Pancreas (tissue), 10 donors: ENCODE measurements around the gene UQCC5. TPM values are rescaled to one million over a fixed set of nuclear protein-coding genes. Genes with fewer than 3 reads are reported as not detected.
A peak's percentile ranks its signal among the peaks of the same experiment; 100 is the strongest.

Experiments
- ATAC-seq, 4 donors: fragments of 200-7000 bp; cut with Tn5 transposase; one replicate each; pipeline versions ENCODE4 v1.8.0 to v1.9.1; 2020; ENCODE audit warnings: mild to moderate bottlenecking in 4 of 4, moderate library complexity in 4 of 4
- DNase-seq, 6 donors: peaks; one replicate each; pipeline ENCODE4 v3.0.0-alpha.2; 2020
- FAIRE-seq: peaks from 2 replicates; lab custom pipeline; 2012; peaks lifted over from hg19 to GRCh38; lab: Jason Lieb, UNC
- H3K27ac ChIP-seq, 4 donors: fragments of 200-600 bp; sonication (generic); 1 replicate in 3 of 4; 2 replicates in 1 of 4; pipeline versions ENCODE4 v1.5.0 to v1.8.0; 2020
- H3K27me3 ChIP-seq, 4 donors: fragments of 200-600 bp; one replicate each; pipeline ENCODE4 v1.8.0; 2021
- H3K36me3 ChIP-seq, 3 donors: fragments of 200-600 bp; sonication (generic) in 1 of 3; one replicate each; pipeline versions ENCODE4 v1.5.0 to v1.8.0; 2020 to 2021
- H3K4me1 ChIP-seq, 3 donors: fragments of 200-600 bp; one replicate each; pipeline ENCODE4 v1.8.0; 2021
- H3K4me3 ChIP-seq, 4 donors: fragments of 200-600 bp; sonication (generic) in 2 of 4; one replicate each; pipeline versions ENCODE4 v1.5.0 to v1.8.0; 2020 to 2021
- H3K9me3 ChIP-seq, 4 donors: fragments of 200-600 bp; one replicate each; pipeline ENCODE4 v1.8.0; 2021
- CTCF ChIP-seq, 4 donors: fragments of 200-600 bp; sonication (generic) in 3 of 4; IDR thresholded peaks; one replicate each; pipeline versions ENCODE4 v1.5.0 to v1.8.0; 2021; ENCODE audit warnings: antibody characterized with exemption in 4 of 4
- whole genome bisulfite sequencing, 2 donors: extraction: QIAGEN DNeasy Blood & Tissue Kit; methylation state at CpG; one replicate each; pipeline ENCODE4 v1.1.7; 2013; 5-methylcytosine and 5-hydroxymethylcytosine counted together
- intact Hi-C, 3 donors: fragments of 100-400 bp; cut with DNase I; formaldehyde crosslinking; loops; one replicate each; pipeline versions ENCODE4 v1.11.1 to v1.14.2; 2022
- polyA plus RNA-seq, 2 donors: library from polyadenylated mRNA; stranded (reverse); fragments of 200-250 nt; gene quantifications; one replicate each; pipeline ENCODE4 v1.2.3, GENCODE V29; 2013
- total RNA-seq, 6 donors: library from RNA; stranded (reverse); fragmentation: NEBNext Ultra II Directional in 4 of 6; extraction: Animal tissue kit (Norgen Biotek cat#: 25700) in 4 of 6; gene quantifications; one replicate each; pipeline versions ENCODE4 v1.2.1 to v1.2.4, GENCODE V29; 2021 to 2023
- donor health status: healthy with polysubstance abuse.
- donor health status: DM: no; HTN: no; CAD: no; lungs with moderate emphysema.
- donor health status: DM: no; HTN: no; CAD: no.
- donor health status: control.
- donor health status: control.
- donor health status: Bipolar disorder and iron deficiency.
- donor health status: DM: yes; HTN: yes; CAD: no.
- donor health status: DM: no; HTN: no; CAD: no.
- donor health status: DM: no; HTN: no; CAD: no.
- donor health status: DM: yes; HTN: yes; CAD: no.

Gene UQCC5
- total and polyA plus RNA-seq, 8 donors = 5.0 to 41.8 (median 7.7) TPM

- TF ChIP-seq CTCF (IDR thresholded peaks at IDR 0.05) = no peak
- peak in 1 of 6 donors; percentile 57 for DNase-seq
- FAIRE-seq = no peak
- H3K27me3 ChIP-seq = no peaks in the 10 kb centered on the region
- H3K36me3 ChIP-seq = no peaks in the 10 kb centered on the region
- H3K4me3 ChIP-seq = no peak overlapping the region
- H3K4me1 ChIP-seq = no peaks in the 10 kb centered on the region
- H3K9me3 ChIP-seq = no peaks in the 10 kb centered on the region
- peak overlapping the region in 1 of 4 donors; percentile 11 for H3K27ac ChIP-seq
- intact Hi-C loops = no loop called here
- WGBS, 2 donors = 76 to 83% methylated on average over 24 of the region's 24 CpGs
- peak in 3 of 4 donors; percentile 7 to 56 (median 53) for ATAC-seq
Observed at GRCh38 chr3:52498137-52499054, 38.0 kb upstream of the UQCC5 start.

DNA sequence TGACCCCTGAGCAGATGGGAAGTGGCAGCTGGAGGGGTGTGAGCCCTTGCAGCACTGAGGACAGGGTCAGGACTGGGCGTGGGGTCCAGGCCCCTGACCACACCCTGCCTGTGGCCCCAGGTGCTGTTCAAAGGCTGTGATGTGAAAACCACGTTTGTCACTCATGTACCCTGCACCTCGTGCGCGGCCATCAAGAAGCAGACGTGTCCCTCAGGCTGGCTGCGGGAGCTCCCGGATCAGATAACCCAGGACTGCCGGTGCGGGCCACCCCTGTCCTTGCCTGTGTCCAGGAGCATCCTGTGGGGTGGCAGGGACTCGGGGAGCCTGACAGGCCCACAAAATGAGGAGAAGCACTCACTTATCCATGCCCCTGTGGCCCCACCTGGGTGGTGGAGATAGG is 35.4 kb upstream of the UQCC5 start:
- H3K4me1 ChIP-seq = no peaks in the 10 kb centered on the region
- FAIRE-seq = no peak

DNA sequence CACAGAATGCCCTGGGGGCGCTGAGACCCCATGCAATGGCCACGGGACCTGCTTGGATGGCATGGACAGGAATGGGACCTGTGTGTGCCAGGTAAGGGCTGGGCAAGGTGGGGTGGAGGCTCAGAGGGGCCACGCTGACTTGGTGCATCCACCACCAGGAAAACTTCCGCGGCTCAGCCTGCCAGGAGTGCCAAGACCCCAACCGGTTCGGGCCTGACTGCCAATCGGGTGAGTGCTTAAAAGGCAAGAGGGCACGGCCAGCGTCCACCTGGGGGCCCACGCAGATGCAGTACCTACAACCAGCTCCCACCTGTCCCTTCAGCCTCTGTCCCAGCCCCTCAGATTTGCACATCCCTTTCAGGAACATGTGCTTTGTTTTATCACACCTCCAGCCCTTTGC is 34.4 kb upstream of the UQCC5 start:
- FAIRE-seq (no peak), ATAC-seq (no peak), DNase-seq (no peak)
- Histone ChIP-seq H3K27ac (no peak overlapping the region), H3K36me3 (no peaks in the 10 kb centered on the region), H3K4me3 (no peak overlapping the region), H3K9me3 (no peaks in the 10 kb centered on the region), H3K4me1 (no peaks in the 10 kb centered on the region), H3K27me3 (no peaks in the 10 kb centered on the region)
- 87 to 95% methylated on average over 7 to 11 of the region's 11 CpGs for WGBS, 2 donors
- no peak for TF ChIP-seq CTCF (IDR thresholded peaks at IDR 0.05)
- intact Hi-C loops = no loop called here

More for the DNA sequence above, 35.4 kb upstream of the UQCC5 start:
- no peak overlapping the region for H3K27ac ChIP-seq
- no peaks in the 10 kb centered on the region for H3K27me3 ChIP-seq
- intact Hi-C loops = no loop called here
- DNase-seq (no peak), ATAC-seq (no peak)
- no peaks in the 10 kb centered on the region for H3K9me3 ChIP-seq
- 83 to 87% methylated on average over 11 of the region's 11 CpGs for WGBS, 2 donors
- no peaks in the 10 kb centered on the region for H3K36me3 ChIP-seq
- TF ChIP-seq CTCF (IDR thresholded peaks at IDR 0.05) = no peak
- no peak overlapping the region for H3K4me3 ChIP-seq

DNA sequence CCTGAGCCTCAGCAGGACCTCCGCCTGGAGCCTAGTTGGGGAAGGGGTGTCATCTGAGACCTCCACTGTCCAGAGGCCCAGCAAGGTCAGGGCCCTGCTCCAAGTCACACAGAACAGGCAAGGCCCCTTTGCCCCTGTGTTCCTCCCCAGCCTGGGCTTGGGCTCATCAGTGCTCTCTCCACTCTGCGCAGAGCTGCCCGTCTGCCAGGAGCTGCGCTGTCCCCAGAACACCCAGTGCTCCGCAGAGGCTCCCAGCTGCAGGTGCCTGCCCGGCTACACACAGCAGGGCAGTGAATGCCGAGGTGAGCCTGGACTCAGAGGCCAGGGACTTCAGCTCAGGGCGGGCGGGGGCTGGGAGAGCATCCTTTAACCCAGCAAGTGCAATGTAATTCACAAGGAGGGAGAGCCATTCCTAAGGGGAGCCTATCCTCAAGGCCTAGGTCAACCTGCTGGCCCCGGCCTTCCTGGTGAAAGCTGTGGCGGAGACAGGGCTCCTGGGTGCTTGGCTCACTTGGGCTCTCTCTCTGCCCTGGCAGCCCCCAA is 33.5 kb upstream of the UQCC5 start:
- intact Hi-C loops = no loop called here
- TF ChIP-seq CTCF (IDR thresholded peaks at IDR 0.05) = no peak
- ATAC-seq (no peak), DNase-seq (no peak), FAIRE-seq (no peak)
- no peak overlapping the region for H3K27ac ChIP-seq
- no peaks in the 10 kb centered on the region for H3K36me3 ChIP-seq
- no peaks in the 10 kb centered on the region for H3K9me3 ChIP-seq
- WGBS, 2 donors = 96 to 98% methylated on average over 11 of the region's 11 CpGs
- H3K27me3 ChIP-seq = no peaks in the 10 kb centered on the region
- H3K4me3 ChIP-seq = no peak overlapping the region
- H3K4me1 ChIP-seq = no peaks in the 10 kb centered on the region
